GM23248 (cell line): ENCODE results near the gene SCNN1A. TPM values are rescaled to one million over a fixed set of nuclear protein-coding genes. Genes with fewer than 3 reads are reported as not detected.

Experiments
- DNase-seq: peaks from one replicate; pipeline ENCODE4 v3.0.0-alpha.2; 2015
- H2AFZ ChIP-seq: fragments of 200-600 bp; sonication (generic); 2 replicates; pipeline ENCODE4 v1.6.1; 2016; ENCODE audit warnings: antibody characterized with exemption
- H3F3A ChIP-seq: fragments of 200-600 bp; sonication (generic); 2 replicates; pipeline ENCODE4 v1.6.1; 2016; ENCODE audit warnings: mild to moderate bottlenecking, antibody characterized with exemption, mixed run types; ENCODE audit not compliant: insufficient read depth
- H3K27ac ChIP-seq: fragments of 200-600 bp; sonication (generic); 2 replicates; pipeline ENCODE4 v1.5.1; 2016; ENCODE audit warnings: mild to moderate bottlenecking
- H3K27me3 ChIP-seq: fragments of 200-600 bp; sonication (generic); replicated peaks from 2 replicates; pipeline ENCODE4 v1.6.1; 2016; ENCODE audit warnings: mild to moderate bottlenecking; ENCODE audit not compliant: insufficient read depth
- H3K36me3 ChIP-seq: fragments of 200-600 bp; sonication (generic); 2 replicates; pipeline ENCODE4 v1.6.1; 2016; ENCODE audit warnings: low read depth, mild to moderate bottlenecking
- H3K4me1 ChIP-seq: fragments of 200-600 bp; sonication (generic); 2 replicates; pipeline ENCODE4 v1.6.1; 2016; ENCODE audit warnings: mild to moderate bottlenecking; ENCODE audit not compliant: insufficient read depth
- H3K4me2 ChIP-seq: fragments of 200-600 bp; sonication (generic); one replicate; pipeline ENCODE4 v1.6.1; 2016; ENCODE audit warnings: mild to moderate bottlenecking; ENCODE audit not compliant: unreplicated experiment
- H3K4me3 ChIP-seq: fragments of 200-600 bp; sonication (generic); 2 replicates; pipeline ENCODE4 v1.5.1; 2016; ENCODE audit warnings: mild to moderate bottlenecking
- H3K79me2 ChIP-seq: fragments of 200-600 bp; sonication (generic); 2 replicates; pipeline ENCODE4 v1.6.1; 2016; ENCODE audit warnings: mild to moderate bottlenecking; ENCODE audit not compliant: insufficient read depth
- H3K9ac ChIP-seq: fragments of 200-600 bp; sonication (generic); 2 replicates; pipeline ENCODE4 v1.6.1; 2016; ENCODE audit warnings: mild to moderate bottlenecking
- H3K9me2 ChIP-seq: fragments of 200-600 bp; sonication (generic); 2 replicates; pipeline ENCODE4 v1.6.1; 2016; ENCODE audit warnings: mixed run types, mild to moderate bottlenecking, moderate library complexity; ENCODE audit not compliant: insufficient read depth
- H3K9me3 ChIP-seq: fragments of 200-600 bp; sonication (generic); one replicate; pipeline ENCODE4 v1.6.1; 2017; ENCODE audit warnings: low read depth
- H4K20me1 ChIP-seq: fragments of 200-600 bp; sonication (generic); 2 replicates; pipeline ENCODE4 v1.6.0; 2016; ENCODE audit not compliant: insufficient read depth
- EZH2 ChIP-seq: fragments of 200-600 bp; sonication (generic); IDR thresholded peaks from 2 replicates; pipeline ENCODE4 v1.6.1; 2018; ENCODE audit warnings: antibody characterized with exemption, mild to moderate bottlenecking; ENCODE audit not compliant: insufficient read depth, poor library complexity, severe bottlenecking
- EZH2phosphoT487 ChIP-seq: fragments of 200-600 bp; sonication (generic); IDR thresholded peaks from 2 replicates; pipeline ENCODE4 v1.6.1; 2018; ENCODE audit warnings: antibody characterized with exemption, moderate library complexity, mild to moderate bottlenecking, low read depth; ENCODE audit not compliant: insufficient read depth
- WGBS, 2 experiments: methylation state at CpG; one replicate each; pipeline ENCODE4 v1.1.6; 2015 to 2017; ENCODE audit warnings: low lambda C conversion rate in 2 of 2, low coverage in 1 of 2; ENCODE audit errors: missing lambda C conversion rate in 2 of 2; 5-methylcytosine and 5-hydroxymethylcytosine counted together
- in situ Hi-C: fragments of 300-500 bp; cut with MboI; formaldehyde crosslinking; loops from 2 replicates; pipeline ENCODE4 v1.15.0; 2020
- polyA plus RNA-seq: library from polyadenylated mRNA; unstranded; fragments of >200 nt; fragmentation: Nextera tagmentation; extraction: Ambion mirVana; gene quantifications from 2 replicates; pipeline ENCODE4 v1.2.1, GENCODE V29; 2016
- total RNA-seq: library from RNA; depleted of rRNA; stranded (reverse); fragments of >200 nt; shearing (Covaris generic); gene quantifications from 2 replicates; pipeline ENCODE4 v1.2.3, GENCODE V29; 2014

The SCNN1A gene
- total and polyA plus RNA-seq, 2 experiments from 2014 or later = 0.59 to 0.76 TPM

- Histone ChIP-seq H3K9me3 (no peaks in the 10 kb centered on the region), H3K4me2 (no peak overlapping the region), H3K79me2 (peaks cover 14% of the 10 kb centered on the region), H3F3A (peaks cover 3% of the 10 kb centered on the region), H3K4me1 (peaks cover 30% of the 10 kb centered on the region), H3K36me3 (no peaks in the 10 kb centered on the region), H3K4me3 (no peak overlapping the region), H4K20me1 (no peaks in the 10 kb centered on the region), H3K27ac (no peak overlapping the region), H2AFZ (no peak overlapping the region), H3K9me2 (no peaks in the 10 kb centered on the region), H3K9ac (no peak overlapping the region), H3K27me3 (no peaks in the 10 kb centered on the region)
- WGBS, 2 experiments = 77 to 83% methylated on average over 14 of the region's 14 CpGs
- peak; percentile 80 for DNase-seq
- TF ChIP-seq EZH2phosphoT487 (no peak), EZH2 (no peak)
- in situ Hi-C loops = no loop called here
Measured at GRCh38 chr12:6380141-6381121, 5.1 kb upstream of the SCNN1A start.

- Histone ChIP-seq H3K9ac (no peak overlapping the region), H3K79me2 (no peaks in the 10 kb centered on the region), H3K4me2 (no peak overlapping the region), H3F3A (peaks cover 3% of the 10 kb centered on the region), H3K9me3 (no peaks in the 10 kb centered on the region), H3K27me3 (no peaks in the 10 kb centered on the region), H3K27ac (no peak overlapping the region), H2AFZ (no peak overlapping the region), H3K4me1 (peaks cover 26% of the 10 kb centered on the region), H3K4me3 (no peak overlapping the region), H3K9me2 (no peaks in the 10 kb centered on the region), H4K20me1 (no peaks in the 10 kb centered on the region), H3K36me3 (no peaks in the 10 kb centered on the region)
- in situ Hi-C loops = no loop called here
- TF ChIP-seq EZH2 = no peak
- no peak for TF ChIP-seq EZH2phosphoT487
- no peak for DNase-seq
- 92 to 93% methylated on average over 13 of the region's 13 CpGs for WGBS, 2 experiments
Measured at GRCh38 chr12:6378709-6379472, 3.5 kb upstream of the SCNN1A start.

- Histone ChIP-seq H3K27ac (no peak overlapping the region), H2AFZ (no peak overlapping the region)
Measured at GRCh38 chr12:6377667-6377994, 2.3 kb upstream of the SCNN1A start.

GRCh38 chr12:6376870-6377666 is 1.7 kb upstream of the SCNN1A start:
- H4K20me1 ChIP-seq = no peaks in the 10 kb centered on the region
- peaks cover 17% of the 10 kb centered on the region for H3F3A ChIP-seq
- peak overlapping the region; percentile 65 for H3K4me2 ChIP-seq
- peaks cover 33% of the 10 kb centered on the region for H3K4me1 ChIP-seq
- H3K36me3 ChIP-seq = no peaks in the 10 kb centered on the region
- peak overlapping the region; percentile 80 for H2AFZ ChIP-seq
- H3K9ac ChIP-seq = peak overlapping the region; percentile 52; the same call in 1 of the 2 replicates
- H3K4me3 ChIP-seq = no peak overlapping the region
- H3K27ac ChIP-seq = peak overlapping the region; percentile 47
- WGBS, 2 experiments = 78 to 79% methylated on average over 10 of the region's 10 CpGs
- no peaks in the 10 kb centered on the region for H3K27me3 ChIP-seq
- no peak for DNase-seq
- no peaks in the 10 kb centered on the region for H3K9me2 ChIP-seq
- TF ChIP-seq EZH2 (no peak), EZH2phosphoT487 (no peak)
- no peaks in the 10 kb centered on the region for H3K79me2 ChIP-seq
- H3K9me3 ChIP-seq = no peaks in the 10 kb centered on the region
- in situ Hi-C loops = no loop called here

More at GRCh38 chr12:6377667-6377994, 2.3 kb upstream of the SCNN1A start:
- Histone ChIP-seq H3K4me3 (no peak overlapping the region), H3K9me3 (no peaks in the 10 kb centered on the region), H3K27me3 (no peaks in the 10 kb centered on the region), H3K36me3 (no peaks in the 10 kb centered on the region), H3K79me2 (no peaks in the 10 kb centered on the region), H4K20me1 (no peaks in the 10 kb centered on the region), H3K4me2 (no peak overlapping the region), H3K9ac (no peak overlapping the region), H3K4me1 (peaks cover 27% of the 10 kb centered on the region), H3F3A (peaks cover 11% of the 10 kb centered on the region), H3K9me2 (no peaks in the 10 kb centered on the region)
- in situ Hi-C loops = no loop called here
- WGBS, 2 experiments = 68 to 73% methylated on average over 4 of the region's 4 CpGs
- DNase-seq = no peak
- no peak for TF ChIP-seq EZH2phosphoT487
- no peak for TF ChIP-seq EZH2
